Peyer's patch (tissue), 4 donors: ENCODE data around the gene MYO3B. TPM values are rescaled to one million over a fixed set of nuclear protein-coding genes. Genes with fewer than 3 reads are reported as not detected.

ENCODE experiments used
- DNase-seq, 3 donors: peaks; one replicate each; pipeline ENCODE4 v3.0.0-alpha.2; 2017 to 2019
- H3K27ac ChIP-seq, 4 donors: fragments of 200-600 bp; sonication (generic); one replicate each; pipeline ENCODE4 v1.5.1; 2016 to 2019
- H3K27me3 ChIP-seq, 2 donors: fragments of 200-600 bp; sonication (generic); one replicate each; pipeline ENCODE4 v1.5.1; 2019
- H3K36me3 ChIP-seq, 3 donors: fragments of 200-600 bp; sonication (generic); one replicate each; pipeline ENCODE4 v1.5.1; 2016 to 2019
- H3K4me1 ChIP-seq, 4 donors: fragments of 200-600 bp; sonication (generic); one replicate each; pipeline ENCODE4 v1.5.1; 2016 to 2019
- H3K4me3 ChIP-seq, 4 donors: fragments of 200-600 bp; sonication (generic); 1 replicate in 3 of 4; 2 replicates in 1 of 4; pipeline ENCODE4 v1.5.1; 2016 to 2019; ENCODE audit warnings: mild to moderate bottlenecking in 1 of 4
- H3K9me3 ChIP-seq, 4 donors: fragments of 200-600 bp; sonication (generic); one replicate each; pipeline ENCODE4 v1.5.1; 2016 to 2019; ENCODE audit warnings: mild to moderate bottlenecking in 1 of 4
- CTCF ChIP-seq, 6 experiments: fragments of 450-650 bp in 4 of 6; fragments of 200-600 bp in 2 of 6; sonication (generic) in 1 of 6; IDR thresholded peaks; one replicate each; pipeline ENCODE4 v1.5.1; 2017 to 2019; ENCODE audit warnings: antibody characterized with exemption in 6 of 6, mild to moderate bottlenecking in 3 of 6, moderate library complexity in 1 of 6
- POLR2A ChIP-seq, 2 donors: fragments of 450-650 bp; IDR thresholded peaks; one replicate each; pipeline ENCODE4 v1.5.1; 2017; ENCODE audit warnings: antibody characterized with exemption in 2 of 2, mild to moderate bottlenecking in 2 of 2, moderate library complexity in 2 of 2
- total RNA-seq, 4 donors: library from RNA; depleted of rRNA; stranded (reverse); fragments of >200 nt; gene quantifications; one replicate each; pipeline ENCODE4 v1.1.0, GENCODE V29; 2016

The MYO3B gene
- total RNA-seq, 4 donors from 2014 or later = not detected

- no peaks in the 10 kb centered on the region for H3K9me3 ChIP-seq
- H3K27ac ChIP-seq = no peak overlapping the region
- H3K36me3 ChIP-seq = no peaks in the 10 kb centered on the region
- H3K27me3 ChIP-seq = no peaks in the 10 kb centered on the region
- TF ChIP-seq POLR2A (IDR thresholded peaks at IDR 0.05) (no peak), CTCF (IDR thresholded peaks at IDR 0.05) (no peak)
- H3K4me1 ChIP-seq = no peaks in the 10 kb centered on the region
- H3K4me3 ChIP-seq = no peak overlapping the region
- no peak for DNase-seq
Measured at GRCh38 chr2:170196963-170197362, 19.0 kb downstream of the MYO3B start.

- DNase-seq = no peak
- TF ChIP-seq POLR2A (IDR thresholded peaks at IDR 0.05) (no peak), CTCF (IDR thresholded peaks at IDR 0.05) (no peak)
- no peaks in the 10 kb centered on the region for H3K4me1 ChIP-seq
- H3K27me3 ChIP-seq = no peaks in the 10 kb centered on the region
- H3K27ac ChIP-seq = no peak overlapping the region
- no peaks in the 10 kb centered on the region for H3K9me3 ChIP-seq
- no peak overlapping the region for H3K4me3 ChIP-seq
- H3K36me3 ChIP-seq = no peaks in the 10 kb centered on the region
Measured at GRCh38 chr2:170201275-170201674, 23.3 kb downstream of the MYO3B start.

GRCh38 chr2:170201734-170202393 lies 23.9 kb downstream of the MYO3B start:
- Histone ChIP-seq H3K27ac (no peak overlapping the region), H3K4me1 (no peaks in the 10 kb centered on the region), H3K36me3 (no peaks in the 10 kb centered on the region), H3K27me3 (no peaks in the 10 kb centered on the region), H3K9me3 (no peaks in the 10 kb centered on the region), H3K4me3 (no peak overlapping the region)
- no peak for TF ChIP-seq POLR2A (IDR thresholded peaks at IDR 0.05)
- no peak for TF ChIP-seq CTCF (IDR thresholded peaks at IDR 0.05)
- no peak for DNase-seq

- H3K27me3 ChIP-seq = no peaks in the 10 kb centered on the region
- H3K4me1 ChIP-seq = no peaks in the 10 kb centered on the region
- H3K4me3 ChIP-seq = no peak overlapping the region
- H3K36me3 ChIP-seq = no peaks in the 10 kb centered on the region
- H3K27ac ChIP-seq = no peak overlapping the region
- TF ChIP-seq POLR2A (IDR thresholded peaks at IDR 0.05) (no peak), CTCF (IDR thresholded peaks at IDR 0.05) (no peak)
- H3K9me3 ChIP-seq = no peaks in the 10 kb centered on the region
- no peak for DNase-seq
Measured at GRCh38 chr2:170202437-170202836, 24.5 kb downstream of the MYO3B start.

GRCh38 chr2:170204298-170204951 lies 26.5 kb downstream of the MYO3B start:
- Histone ChIP-seq H3K27ac (no peak overlapping the region), H3K4me1 (no peaks in the 10 kb centered on the region), H3K36me3 (no peaks in the 10 kb centered on the region), H3K4me3 (no peak overlapping the region), H3K9me3 (no peaks in the 10 kb centered on the region), H3K27me3 (no peaks in the 10 kb centered on the region)
- TF ChIP-seq CTCF (IDR thresholded peaks at IDR 0.05) = no peak
- TF ChIP-seq POLR2A (IDR thresholded peaks at IDR 0.05) = no peak
- no peak for DNase-seq
